Uterus (tissue), 4 donors: Measurements from ENCODE around the gene ATP10A. TPM values are rescaled to one million over a fixed set of nuclear protein-coding genes. Genes with fewer than 3 reads are reported as not detected.
A peak's percentile ranks its signal among the peaks of the same experiment; 100 is the strongest.

Source experiments
- DNase-seq, 2 donors: peaks; one replicate each; pipeline ENCODE4 v3.0.0-alpha.2; 2019 to 2020
- H3K27ac ChIP-seq, 2 donors: fragments of 200-600 bp; sonication (generic); 1 replicate in 1 of 2; 2 replicates in 1 of 2; pipeline ENCODE4 v1.5.1; 2016 to 2018
- H3K27me3 ChIP-seq, 2 donors: fragments of 200-600 bp; sonication (generic); one replicate each; pipeline ENCODE4 v1.5.1; 2018 to 2019; ENCODE audit warnings: control low read depth in 1 of 2
- H3K36me3 ChIP-seq, 2 donors: fragments of 200-600 bp; sonication (generic); one replicate each; pipeline ENCODE4 v1.5.1; 2019; ENCODE audit warnings: control low read depth in 1 of 2
- H3K4me1 ChIP-seq, 2 donors: fragments of 200-600 bp; sonication (generic); one replicate each; pipeline ENCODE4 v1.5.1; 2018 to 2019; ENCODE audit warnings: control low read depth in 1 of 2
- H3K4me3 ChIP-seq, 2 donors: fragments of 200-600 bp; sonication (generic); 1 replicate in 1 of 2; 2 replicates in 1 of 2; pipeline ENCODE4 v1.5.1; 2018 to 2019; ENCODE audit warnings: mild to moderate bottlenecking in 1 of 2
- H3K9me3 ChIP-seq, 2 donors: fragments of 200-600 bp; sonication (generic); one replicate each; pipeline ENCODE4 v1.5.1; 2019; ENCODE audit warnings: control low read depth in 1 of 2
- POLR2A ChIP-seq, 2 donors: fragments of 450-650 bp; IDR thresholded peaks; one replicate each; pipeline ENCODE4 v1.6.1; 2016; ENCODE audit warnings: antibody characterized with exemption in 2 of 2, mild to moderate bottlenecking in 1 of 2, moderate library complexity in 1 of 2
- intact Hi-C: fragments of 100-400 bp; cut with DNase I; formaldehyde crosslinking; loops from one replicate; pipeline ENCODE4 v1.15.1; 2023; ENCODE audit warnings: low total_unique reads
- total RNA-seq, 4 donors: library from RNA; depleted of rRNA in 3 of 4; stranded (reverse); fragments of >200 nt in 3 of 4; gene quantifications; one replicate each; pipeline versions ENCODE4 v1.1.0 to v1.2.4, GENCODE V29; 2014 to 2023
- TF ChIP-seq, protein P1 (sequence below), 4 experiments: fragments of 200-600 bp in 2 of 4; fragments of 450-650 bp in 2 of 4; sonication (generic) in 2 of 4; IDR thresholded peaks; one replicate each; pipeline ENCODE4 v1.5.1; 2016 to 2019; ENCODE audit warnings: antibody characterized with exemption in 4 of 4, mild to moderate bottlenecking in 2 of 4, moderate library complexity in 1 of 4
- donor health status: DM: yes; HTN: yes; CAD: no.

ATP10A gene
- total RNA-seq, 4 donors from 2014 or later, result 0.29 to 3.8 (median 2.5) TPM

DNA sequence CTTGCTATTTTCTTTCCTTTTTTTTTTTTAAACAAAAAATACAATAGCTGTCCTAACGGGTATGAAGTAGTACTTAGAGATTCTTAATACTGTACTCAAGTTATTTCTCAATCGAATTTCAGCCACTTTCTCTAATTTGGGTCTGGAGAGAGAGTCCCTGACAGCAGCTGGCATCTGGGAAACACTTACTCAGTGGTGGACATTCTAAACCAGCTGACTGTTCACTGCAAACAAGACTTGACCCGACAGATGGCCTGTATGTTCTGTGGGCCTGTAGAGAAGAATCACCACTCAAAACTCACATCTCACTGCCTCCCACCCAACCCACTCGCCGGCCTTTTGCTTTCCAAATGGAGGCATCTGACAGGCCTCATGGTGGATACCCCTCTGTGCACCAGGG lies 199.6 kb downstream of the ATP10A start:
- Histone ChIP-seq H3K27ac (no peak overlapping the region), H3K4me3 (no peak overlapping the region), H3K36me3 (no peaks in the 10 kb centered on the region), H3K27me3 (no peaks in the 10 kb centered on the region), H3K9me3 (no peaks in the 10 kb centered on the region), H3K4me1 (no peaks in the 10 kb centered on the region)
- DNase-seq, result no peak
- intact Hi-C loops, result no loop called here
- TF ChIP-seq, protein P1, sequence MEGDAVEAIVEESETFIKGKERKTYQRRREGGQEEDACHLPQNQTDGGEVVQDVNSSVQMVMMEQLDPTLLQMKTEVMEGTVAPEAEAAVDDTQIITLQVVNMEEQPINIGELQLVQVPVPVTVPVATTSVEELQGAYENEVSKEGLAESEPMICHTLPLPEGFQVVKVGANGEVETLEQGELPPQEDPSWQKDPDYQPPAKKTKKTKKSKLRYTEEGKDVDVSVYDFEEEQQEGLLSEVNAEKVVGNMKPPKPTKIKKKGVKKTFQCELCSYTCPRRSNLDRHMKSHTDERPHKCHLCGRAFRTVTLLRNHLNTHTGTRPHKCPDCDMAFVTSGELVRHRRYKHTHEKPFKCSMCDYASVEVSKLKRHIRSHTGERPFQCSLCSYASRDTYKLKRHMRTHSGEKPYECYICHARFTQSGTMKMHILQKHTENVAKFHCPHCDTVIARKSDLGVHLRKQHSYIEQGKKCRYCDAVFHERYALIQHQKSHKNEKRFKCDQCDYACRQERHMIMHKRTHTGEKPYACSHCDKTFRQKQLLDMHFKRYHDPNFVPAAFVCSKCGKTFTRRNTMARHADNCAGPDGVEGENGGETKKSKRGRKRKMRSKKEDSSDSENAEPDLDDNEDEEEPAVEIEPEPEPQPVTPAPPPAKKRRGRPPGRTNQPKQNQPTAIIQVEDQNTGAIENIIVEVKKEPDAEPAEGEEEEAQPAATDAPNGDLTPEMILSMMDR (IDR thresholded peaks at IDR 0.05), result no peak
- TF ChIP-seq POLR2A (IDR thresholded peaks at IDR 0.05), result no peak

DNA sequence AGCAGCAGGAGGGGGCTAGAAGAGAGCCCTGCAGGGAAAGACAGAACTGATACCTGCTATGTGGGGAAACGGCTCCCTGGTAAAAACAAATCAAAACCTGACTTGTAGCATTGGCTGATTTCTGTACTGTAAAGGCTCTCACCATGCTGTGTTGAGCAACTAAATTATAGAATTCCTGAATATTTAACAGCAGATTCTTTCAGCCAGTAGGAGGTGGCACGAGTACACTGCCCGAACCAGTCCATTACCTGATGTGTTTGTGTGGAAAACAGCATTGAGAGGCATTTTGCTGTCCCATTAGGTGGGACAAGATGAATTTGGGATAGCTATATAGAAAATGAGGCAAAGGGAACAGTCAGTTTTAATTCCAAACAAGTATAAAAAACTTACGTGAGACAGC lies 201.2 kb downstream of the ATP10A start:
- TF ChIP-seq POLR2A (IDR thresholded peaks at IDR 0.05), result no peak
- TF ChIP-seq, protein P1 (IDR thresholded peaks at IDR 0.05), result peak in 2 of 4 experiments; percentile 8 to 29

DNA sequence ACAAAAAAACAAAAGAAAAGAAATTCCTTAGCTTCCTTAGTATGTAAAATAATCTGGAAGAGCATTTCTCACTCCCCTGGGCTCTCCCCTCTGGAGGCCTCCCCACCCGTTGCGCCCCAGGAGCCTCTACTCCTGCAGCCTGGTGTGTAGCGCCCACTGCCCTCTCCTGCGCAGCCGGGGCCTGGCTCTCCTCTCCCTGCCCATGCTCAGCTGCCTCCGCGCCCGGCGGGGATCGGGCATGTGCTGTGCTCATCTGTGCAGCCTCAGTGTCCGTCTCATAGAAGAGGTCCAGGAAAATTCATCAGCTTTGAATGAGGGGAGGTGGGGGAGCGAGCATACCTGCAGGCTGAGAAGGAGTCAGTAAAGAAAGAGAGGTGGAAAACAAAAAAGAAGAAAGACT lies 203.9 kb downstream of the ATP10A start:
- intact Hi-C loops, result loop anchor here (10.0 kb wide), 1 partner anchor 56 kb away; no protein-coding TSS in a partner anchor
- no peaks in the 10 kb centered on the region for H3K36me3 ChIP-seq
- no peaks in the 10 kb centered on the region for H3K27me3 ChIP-seq
- TF ChIP-seq POLR2A (IDR thresholded peaks at IDR 0.05), result no peak
- TF ChIP-seq, protein P1 (IDR thresholded peaks at IDR 0.05), result no peak
- H3K4me1 ChIP-seq, result no peaks in the 10 kb centered on the region
- H3K9me3 ChIP-seq, result no peaks in the 10 kb centered on the region
- DNase-seq, result no peak
- no peak overlapping the region for H3K27ac ChIP-seq
- no peak overlapping the region for H3K4me3 ChIP-seq

More for the DNA sequence above, 201.2 kb downstream of the ATP10A start:
- Histone ChIP-seq H3K9me3 (no peaks in the 10 kb centered on the region), H3K36me3 (no peaks in the 10 kb centered on the region), H3K4me3 (no peak overlapping the region), H3K27me3 (no peaks in the 10 kb centered on the region), H3K27ac (no peak overlapping the region), H3K4me1 (no peaks in the 10 kb centered on the region)
- no peak for DNase-seq
- intact Hi-C loops, result no loop called here

DNA sequence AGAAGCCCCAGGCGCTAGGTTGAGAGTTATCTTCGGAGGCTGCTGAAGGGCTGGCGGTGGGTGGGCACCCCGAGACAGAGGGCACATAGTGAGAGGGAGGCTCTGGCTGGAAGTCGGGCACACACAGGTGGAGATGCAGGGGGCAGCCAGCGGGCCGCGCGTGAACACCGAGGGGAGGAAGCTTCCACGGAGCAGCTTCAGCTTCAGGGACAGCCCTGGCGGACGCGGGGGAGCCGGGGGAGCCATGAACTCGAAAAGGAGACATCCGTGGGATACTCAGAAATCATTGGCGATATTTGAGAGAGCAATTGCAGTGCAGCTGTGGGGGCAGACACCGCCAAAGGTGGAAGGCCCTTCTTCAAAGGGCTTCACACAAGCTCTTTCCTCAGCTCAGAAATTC lies 204.6 kb downstream of the ATP10A start:
- H3K27me3 ChIP-seq, result no peaks in the 10 kb centered on the region

DNA sequence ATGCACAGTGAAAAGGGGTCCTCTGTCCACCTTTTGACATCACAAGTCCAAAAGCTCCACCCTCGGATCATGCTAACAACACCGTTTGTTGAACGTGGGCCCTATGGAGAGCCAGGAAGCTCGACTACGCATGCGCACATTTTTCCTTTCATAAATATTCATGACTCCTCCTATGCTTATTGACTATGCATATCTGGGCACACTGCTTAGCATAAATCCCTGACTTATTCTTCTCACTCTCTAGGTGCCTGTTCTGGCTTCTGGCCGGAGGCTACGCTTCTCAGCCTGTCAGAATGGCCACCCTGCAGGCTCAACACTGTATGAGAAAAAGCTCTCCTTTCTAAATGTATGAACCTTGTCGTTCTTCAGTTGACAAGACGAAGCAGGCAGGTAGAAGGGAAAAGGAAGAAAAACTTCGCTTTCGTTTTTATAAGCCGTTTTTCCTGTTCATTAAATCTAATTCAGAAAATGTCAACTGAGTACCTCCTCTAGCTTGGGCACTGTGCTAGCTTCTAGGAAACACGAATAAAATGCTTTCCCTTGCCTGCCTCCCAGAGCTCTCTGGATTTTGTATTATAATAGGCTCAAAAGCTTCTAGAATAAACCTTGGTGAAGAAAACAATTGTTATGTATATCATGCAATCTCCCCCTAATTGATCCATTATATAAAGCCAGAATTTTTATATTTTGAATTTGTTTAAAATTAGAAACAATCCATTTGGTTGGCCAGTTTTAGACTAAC lies 207.7 kb downstream of the ATP10A start:
- Histone ChIP-seq H3K4me1 (no peaks in the 10 kb centered on the region), H3K4me3 (no peak overlapping the region), H3K9me3 (no peaks in the 10 kb centered on the region), H3K36me3 (no peaks in the 10 kb centered on the region), H3K27me3 (no peaks in the 10 kb centered on the region), H3K27ac (no peak overlapping the region)
- TF ChIP-seq, protein P1 (IDR thresholded peaks at IDR 0.05), result no peak
- no peak for TF ChIP-seq POLR2A (IDR thresholded peaks at IDR 0.05)
- no peak for DNase-seq
- intact Hi-C loops, result loop anchor here (10.0 kb wide), 1 partner anchor 59 kb away; no protein-coding TSS in a partner anchor

More for the DNA sequence above, 204.6 kb downstream of the ATP10A start:
- DNase-seq, result no peak
- Histone ChIP-seq H3K4me3 (no peak overlapping the region), H3K4me1 (no peaks in the 10 kb centered on the region), H3K36me3 (no peaks in the 10 kb centered on the region), H3K27ac (no peak overlapping the region), H3K9me3 (no peaks in the 10 kb centered on the region)
- intact Hi-C loops, result loop anchor here (10.0 kb wide), 1 partner anchor 56 kb away; no protein-coding TSS in a partner anchor
- TF ChIP-seq, protein P1 (IDR thresholded peaks at IDR 0.05), result no peak
- no peak for TF ChIP-seq POLR2A (IDR thresholded peaks at IDR 0.05)
